Stomach (tissue), 4 donors: ENCODE measurements around the gene TST.

ENCODE experiments used
- EP300 ChIP-seq: sonication (generic); formaldehyde crosslinking; IDR thresholded peaks from one replicate; pipeline ENCODE4 v1.6.1; 2017; ENCODE audit warnings: antibody characterized with exemption
- POLR2A ChIP-seq, 4 donors: fragments of 450-650 bp; IDR thresholded peaks; one replicate each; pipeline ENCODE4 v1.6.1; 2016; ENCODE audit warnings: antibody characterized with exemption in 4 of 4, control low read depth in 2 of 4, mild to moderate bottlenecking in 1 of 4, moderate library complexity in 1 of 4
- POLR2AphosphoS5 ChIP-seq, 3 donors: sonication (generic); formaldehyde crosslinking; IDR thresholded peaks; one replicate each; pipeline ENCODE4 v1.6.1; 2016; ENCODE audit warnings: antibody characterized with exemption in 3 of 3
- TF ChIP-seq, protein P1 (sequence below), 7 experiments: fragments of 450-650 bp in 4 of 7; fragments of 200-600 bp in 3 of 7; sonication (generic) in 3 of 7; IDR thresholded peaks; one replicate each; pipeline ENCODE4 v1.5.1; 2016 to 2019; ENCODE audit warnings: antibody characterized with exemption in 7 of 7, control low read depth in 2 of 7, mild to moderate bottlenecking in 1 of 7

DNA sequence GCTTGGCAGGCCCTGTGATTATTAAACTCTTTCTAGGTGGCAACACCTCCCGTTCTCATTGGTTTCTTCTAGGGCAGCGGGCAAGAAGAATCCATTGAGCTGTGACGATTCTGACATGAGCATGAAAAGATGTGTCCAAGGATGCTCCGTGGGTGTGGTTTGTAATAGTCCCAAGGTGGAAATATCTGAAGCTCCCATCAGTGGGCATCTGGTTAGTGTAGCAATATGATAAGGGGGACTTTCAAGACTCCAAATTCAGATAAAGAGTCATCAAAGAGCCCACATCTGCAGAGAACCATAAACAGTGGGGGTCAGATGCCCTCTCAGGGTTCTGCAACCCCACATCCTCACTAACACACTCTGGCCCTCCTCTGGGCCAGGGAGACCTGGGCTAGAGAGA lies 42.6 kb downstream of the TST start:
- TF ChIP-seq POLR2A (IDR thresholded peaks at IDR 0.05) (no peak), EP300 (no peak), POLR2AphosphoS5 (IDR thresholded peaks at IDR 0.05) (no peak)
- TF ChIP-seq, protein P1, sequence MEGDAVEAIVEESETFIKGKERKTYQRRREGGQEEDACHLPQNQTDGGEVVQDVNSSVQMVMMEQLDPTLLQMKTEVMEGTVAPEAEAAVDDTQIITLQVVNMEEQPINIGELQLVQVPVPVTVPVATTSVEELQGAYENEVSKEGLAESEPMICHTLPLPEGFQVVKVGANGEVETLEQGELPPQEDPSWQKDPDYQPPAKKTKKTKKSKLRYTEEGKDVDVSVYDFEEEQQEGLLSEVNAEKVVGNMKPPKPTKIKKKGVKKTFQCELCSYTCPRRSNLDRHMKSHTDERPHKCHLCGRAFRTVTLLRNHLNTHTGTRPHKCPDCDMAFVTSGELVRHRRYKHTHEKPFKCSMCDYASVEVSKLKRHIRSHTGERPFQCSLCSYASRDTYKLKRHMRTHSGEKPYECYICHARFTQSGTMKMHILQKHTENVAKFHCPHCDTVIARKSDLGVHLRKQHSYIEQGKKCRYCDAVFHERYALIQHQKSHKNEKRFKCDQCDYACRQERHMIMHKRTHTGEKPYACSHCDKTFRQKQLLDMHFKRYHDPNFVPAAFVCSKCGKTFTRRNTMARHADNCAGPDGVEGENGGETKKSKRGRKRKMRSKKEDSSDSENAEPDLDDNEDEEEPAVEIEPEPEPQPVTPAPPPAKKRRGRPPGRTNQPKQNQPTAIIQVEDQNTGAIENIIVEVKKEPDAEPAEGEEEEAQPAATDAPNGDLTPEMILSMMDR (IDR thresholded peaks at IDR 0.05): no peak
